Loucy (cell line): ENCODE data around the gene RGPD4.

ENCODE experiments used
- EZH2phosphoT487 ChIP-seq: fragments of 200-600 bp; IDR thresholded peaks from 2 replicates; pipeline ENCODE4 v1.6.1; 2018; ENCODE audit warnings: antibody characterized with exemption, mild to moderate bottlenecking, moderate library complexity, borderline replicate concordance
- TF ChIP-seq, protein P1 (sequence below): fragments of 200-600 bp; sonication (generic); conservative IDR thresholded peaks from 2 replicates; pipeline ENCODE4 v1.5.1; 2014; ENCODE audit warnings: mild to moderate bottlenecking, antibody characterized with exemption, low read length

DNA sequence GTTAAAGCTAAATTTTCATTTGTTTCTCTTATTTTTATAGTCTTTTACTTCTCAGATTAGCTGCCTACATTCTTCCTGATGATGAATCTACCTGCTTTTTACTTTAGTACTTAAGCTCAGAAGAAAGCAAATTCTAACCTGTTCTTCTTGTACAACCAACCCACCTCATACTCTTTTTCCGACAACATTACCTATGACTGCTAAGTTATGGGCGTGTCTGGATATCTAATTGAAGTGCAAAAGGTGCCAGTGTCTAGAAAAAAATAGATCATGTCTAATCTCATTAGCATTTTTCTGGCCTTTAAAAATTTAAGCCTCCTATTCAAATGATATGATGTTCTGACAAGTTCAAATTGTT lies 1.5 kb upstream of the RGPD4 start:
- TF ChIP-seq, protein P1, sequence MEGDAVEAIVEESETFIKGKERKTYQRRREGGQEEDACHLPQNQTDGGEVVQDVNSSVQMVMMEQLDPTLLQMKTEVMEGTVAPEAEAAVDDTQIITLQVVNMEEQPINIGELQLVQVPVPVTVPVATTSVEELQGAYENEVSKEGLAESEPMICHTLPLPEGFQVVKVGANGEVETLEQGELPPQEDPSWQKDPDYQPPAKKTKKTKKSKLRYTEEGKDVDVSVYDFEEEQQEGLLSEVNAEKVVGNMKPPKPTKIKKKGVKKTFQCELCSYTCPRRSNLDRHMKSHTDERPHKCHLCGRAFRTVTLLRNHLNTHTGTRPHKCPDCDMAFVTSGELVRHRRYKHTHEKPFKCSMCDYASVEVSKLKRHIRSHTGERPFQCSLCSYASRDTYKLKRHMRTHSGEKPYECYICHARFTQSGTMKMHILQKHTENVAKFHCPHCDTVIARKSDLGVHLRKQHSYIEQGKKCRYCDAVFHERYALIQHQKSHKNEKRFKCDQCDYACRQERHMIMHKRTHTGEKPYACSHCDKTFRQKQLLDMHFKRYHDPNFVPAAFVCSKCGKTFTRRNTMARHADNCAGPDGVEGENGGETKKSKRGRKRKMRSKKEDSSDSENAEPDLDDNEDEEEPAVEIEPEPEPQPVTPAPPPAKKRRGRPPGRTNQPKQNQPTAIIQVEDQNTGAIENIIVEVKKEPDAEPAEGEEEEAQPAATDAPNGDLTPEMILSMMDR: no peak
- no peak for TF ChIP-seq EZH2phosphoT487
